HepG2 (cell line): ENCODE data around the gene LAG3. TPM values are rescaled to one million over a fixed set of nuclear protein-coding genes. Genes with fewer than 3 reads are reported as not detected.
A peak's percentile ranks its signal among the peaks of the same experiment; 100 is the strongest.

Experiments
- FUBP1 ChIP-seq: sonication (generic); formaldehyde crosslinking; IDR thresholded peaks from 2 replicates; pipeline ENCODE4 v1.5.1; 2020; ENCODE audit warnings: missing genetic modification reagents, mild to moderate bottlenecking, borderline replicate concordance
- HNRNPK ChIP-seq: fragments of 200-400 bp; formaldehyde crosslinking; IDR thresholded peaks from 2 replicates; pipeline ENCODE4 v1.6.1; 2018; ENCODE audit warnings: low read length, low read depth, moderate library complexity, mild to moderate bottlenecking; ENCODE audit not compliant: poor library complexity, severe bottlenecking
- KDM5B ChIP-seq: sonication (generic); formaldehyde crosslinking; IDR thresholded peaks from 2 replicates; pipeline ENCODE4 v1.4.0; 2020; ENCODE audit warnings: missing genetic modification reagents, mild to moderate bottlenecking, borderline replicate concordance
- NBN ChIP-seq: fragments of 450-650 bp; conservative IDR thresholded peaks from 2 replicates; pipeline ENCODE4 v1.6.1; 2017
- PAF1 ChIP-seq: IDR thresholded peaks from 2 replicates; pipeline ENCODE4 v1.6.1; 2016; ENCODE audit warnings: missing genetic modification reagents, missing compliant biosample characterization
- REST ChIP-seq, 2 experiments: IDR thresholded peaks; 2 replicates each; pipeline ENCODE4 v1.6.1; 2011 to 2012; ENCODE audit warnings: low read length in 2 of 2, borderline replicate concordance in 1 of 2, low read depth in 1 of 2, mild to moderate bottlenecking in 1 of 2, moderate library complexity in 1 of 2
- SAFB2 ChIP-seq: sonication (generic); formaldehyde crosslinking; IDR thresholded peaks from 2 replicates; pipeline ENCODE4 v1.5.1; 2020; ENCODE audit warnings: missing genetic modification reagents, low read depth, mild to moderate bottlenecking, borderline replicate concordance
- SPEN ChIP-seq: sonication (generic); formaldehyde crosslinking; IDR thresholded peaks from 2 replicates; pipeline ENCODE4 v1.5.1; 2020; ENCODE audit warnings: low read depth, mild to moderate bottlenecking, missing genetic modification reagents
- TFAP4 ChIP-seq: sonication (generic); IDR thresholded peaks from 2 replicates; pipeline ENCODE4 v1.6.1; 2016; ENCODE audit warnings: low read depth, borderline replicate concordance
- ZNF101 ChIP-seq: sonication (generic); formaldehyde crosslinking; IDR thresholded peaks from 2 replicates; pipeline ENCODE4 v1.4.0; 2020; ENCODE audit warnings: mild to moderate bottlenecking, low read depth, missing genetic modification reagents, borderline replicate concordance
- ZNF224 ChIP-seq: sonication (generic); formaldehyde crosslinking; IDR thresholded peaks from 2 replicates; pipeline ENCODE4 v1.5.0; 2020; ENCODE audit warnings: mild to moderate bottlenecking, missing genetic modification reagents
- ZNF431 ChIP-seq: sonication (generic); formaldehyde crosslinking; IDR thresholded peaks from 2 replicates; pipeline ENCODE4 v1.9.0; 2022; ENCODE audit warnings: missing genetic modification reagents, low read depth, mild to moderate bottlenecking, borderline replicate concordance
- ZNF609 ChIP-seq: sonication (generic); formaldehyde crosslinking; IDR thresholded peaks from 2 replicates; pipeline ENCODE4 v1.4.0; 2020; ENCODE audit warnings: mild to moderate bottlenecking, missing genetic modification reagents, borderline replicate concordance
- ZNF740 ChIP-seq: sonication (generic); formaldehyde crosslinking; IDR thresholded peaks from 2 replicates; pipeline ENCODE4 v1.4.0; 2020; ENCODE audit warnings: missing genetic modification reagents
- polyA plus RNA-seq, 8 experiments: library from polyadenylated mRNA; depleted of rRNA in 3 of 8; stranded (reverse) in 7 of 8; unstranded in 1 of 8; fragments of >200 nt; fragmentation: Illumina TruSeq in 4 of 8; extraction: Trizol in 4 of 8; gene quantifications; 2 replicates each; pipeline versions ENCODE4 v1.2.1 to v1.2.3, GENCODE V29; 2011 to 2016; ENCODE audit warnings: low read depth in 4 of 8, missing spikeins in 1 of 8, mixed read lengths in 1 of 8; ENCODE audit not compliant: insufficient read depth in 1 of 8
- total RNA-seq, 5 experiments: library from RNA; depleted of rRNA; stranded (reverse); fragments of >200 nt; fragmentation: Illumina TruSeq; extraction: Trizol; gene quantifications; 2 replicates each; pipeline ENCODE4 v1.2.3, GENCODE V29; 2016; ENCODE audit warnings: low read depth in 1 of 5

The LAG3 gene
- total and polyA plus RNA-seq, 2 of the 13 experiments (the other 11 are each of a cell fraction or from before 2014, with no cell fraction given): 0.11 to 0.26 TPM

- no peak for TF ChIP-seq ZNF609
- no peak for TF ChIP-seq ZNF740 (CRISPR knock-in tag)
- no peak for TF ChIP-seq TFAP4
- peak; percentile 58; the same call in 1 of the 2 replicates for TF ChIP-seq PAF1 (CRISPR knock-in tag)
- peak; percentile 37; the same call in 1 of the 2 replicates for TF ChIP-seq KDM5B (CRISPR knock-in tag)
- no peak for TF ChIP-seq REST (IDR thresholded peaks at IDR 0.05; ENCODE audit: borderline replicate concordance in 1 of 2, low read depth in 1 of 2, low read length in 2 of 2)
- TF ChIP-seq NBN: no peak
- no peak for TF ChIP-seq ZNF101 (CRISPR knock-in tag)
- peak; percentile 46; the same call in 1 of the 2 replicates for TF ChIP-seq SAFB2 (CRISPR knock-in tag)
- no peak for TF ChIP-seq FUBP1 (CRISPR knock-in tag)
- no peak for TF ChIP-seq ZNF224 (CRISPR knock-in tag)
- TF ChIP-seq ZNF431: 0 out of 2 replicates have a peak, but pooled peaks have one; percentile 34
- TF ChIP-seq SPEN (CRISPR knock-in tag): no peak
- TF ChIP-seq HNRNPK: no peak
These were observed 53.2 kb downstream of the LAG3 start (continued) for GRCh38 chr12:6825398-6826124.
